ENCODE results near the gene TMEM30B.

TMEM30B gene

GRCh38 chr14:61298824-61299223 is 17.7 kb upstream of the TMEM30B start:
- no peak for DNase-seq (ENCODE audit: low read depth in 2 of 2)

- no peak for DNase-seq (ENCODE audit: low read depth in 2 of 2)
Measured at GRCh38 chr14:61297581-61297980, 16.4 kb upstream of the TMEM30B start.

- no peak for DNase-seq (ENCODE audit: low read depth in 2 of 2)
Measured at GRCh38 chr14:61296719-61297502, 15.8 kb upstream of the TMEM30B start.

GRCh38 chr14:61296151-61296550 is 15.0 kb upstream of the TMEM30B start:
- no peak for DNase-seq (ENCODE audit: low read depth in 2 of 2)

- DNase-seq (ENCODE audit: low read depth in 2 of 2) = no peak
Measured at GRCh38 chr14:61290701-61291100, 9.6 kb upstream of the TMEM30B start.

- DNase-seq (ENCODE audit: low read depth in 2 of 2) = no peak
Measured at GRCh38 chr14:61288720-61289119, 7.6 kb upstream of the TMEM30B start.

- no peak for DNase-seq (ENCODE audit: low read depth in 2 of 2)
Measured at GRCh38 chr14:61288228-61288627, 7.1 kb upstream of the TMEM30B start.

GRCh38 chr14:61287196-61287595 is 6.1 kb upstream of the TMEM30B start:
- DNase-seq (ENCODE audit: low read depth in 2 of 2) = no peak

- DNase-seq (ENCODE audit: low read depth in 2 of 2) = no peak
Measured at GRCh38 chr14:61285364-61285763, 4.2 kb upstream of the TMEM30B start.

GRCh38 chr14:61284001-61284400 is 2.9 kb upstream of the TMEM30B start:
- DNase-seq (ENCODE audit: low read depth in 2 of 2) = no peak

- DNase-seq (ENCODE audit: low read depth in 2 of 2) = no peak
Measured at GRCh38 chr14:61282746-61283145, 1.6 kb upstream of the TMEM30B start.

- no peak for DNase-seq (ENCODE audit: low read depth in 2 of 2)
Measured at GRCh38 chr14:61281948-61282275, 774 bp upstream of the TMEM30B start.

GRCh38 chr14:61280526-61281185 is 482 bp downstream of the TMEM30B start:
- peak; percentile 64 to 68 for DNase-seq (ENCODE audit: low read depth in 2 of 2)

GRCh38 chr14:61280092-61280525 is 1.0 kb downstream of the TMEM30B start:
- DNase-seq (ENCODE audit: low read depth in 2 of 2) = peak in 1 of 2 donors; percentile 27

- DNase-seq (ENCODE audit: low read depth in 2 of 2) = no peak
Measured at GRCh38 chr14:61279082-61279481, 2.1 kb downstream of the TMEM30B start.

GRCh38 chr14:61277784-61278183 is 3.4 kb downstream of the TMEM30B start:
- no peak for DNase-seq (ENCODE audit: low read depth in 2 of 2)

- DNase-seq (ENCODE audit: low read depth in 2 of 2) = no peak
Measured at GRCh38 chr14:61277232-61277631, 3.9 kb downstream of the TMEM30B start.

- DNase-seq (ENCODE audit: low read depth in 2 of 2) = no peak
Measured at GRCh38 chr14:61271552-61271951, 9.6 kb downstream of the TMEM30B start.

GRCh38 chr14:61270714-61271113 is 10.4 kb downstream of the TMEM30B start:
- DNase-seq (ENCODE audit: low read depth in 2 of 2) = no peak

GRCh38 chr14:61269321-61270083 is 11.6 kb downstream of the TMEM30B start:
- DNase-seq (ENCODE audit: low read depth in 2 of 2) = peak; percentile 55 to 61

- DNase-seq (ENCODE audit: low read depth in 2 of 2) = no peak
Measured at GRCh38 chr14:61268812-61269211, 12.3 kb downstream of the TMEM30B start.

- DNase-seq (ENCODE audit: low read depth in 2 of 2) = no peak
Measured at GRCh38 chr14:61266891-61267740, 14.0 kb downstream of the TMEM30B start.
